GM19025 (cell line): ENCODE data around the gene NOC4L.

Source experiments
- ATAC-seq: cut with Tn5 transposase; IDR thresholded peaks from one replicate; pipeline ENCODE4 v1.9.1; 2021; ENCODE audit warnings: mild to moderate bottlenecking, low read depth, moderate library complexity; ENCODE audit not compliant: unreplicated experiment

NOC4L gene

GRCh38 chr12:132166801-132167591, 22.7 kb downstream of the NOC4L start:
- ATAC-seq, result no peak

DNA sequence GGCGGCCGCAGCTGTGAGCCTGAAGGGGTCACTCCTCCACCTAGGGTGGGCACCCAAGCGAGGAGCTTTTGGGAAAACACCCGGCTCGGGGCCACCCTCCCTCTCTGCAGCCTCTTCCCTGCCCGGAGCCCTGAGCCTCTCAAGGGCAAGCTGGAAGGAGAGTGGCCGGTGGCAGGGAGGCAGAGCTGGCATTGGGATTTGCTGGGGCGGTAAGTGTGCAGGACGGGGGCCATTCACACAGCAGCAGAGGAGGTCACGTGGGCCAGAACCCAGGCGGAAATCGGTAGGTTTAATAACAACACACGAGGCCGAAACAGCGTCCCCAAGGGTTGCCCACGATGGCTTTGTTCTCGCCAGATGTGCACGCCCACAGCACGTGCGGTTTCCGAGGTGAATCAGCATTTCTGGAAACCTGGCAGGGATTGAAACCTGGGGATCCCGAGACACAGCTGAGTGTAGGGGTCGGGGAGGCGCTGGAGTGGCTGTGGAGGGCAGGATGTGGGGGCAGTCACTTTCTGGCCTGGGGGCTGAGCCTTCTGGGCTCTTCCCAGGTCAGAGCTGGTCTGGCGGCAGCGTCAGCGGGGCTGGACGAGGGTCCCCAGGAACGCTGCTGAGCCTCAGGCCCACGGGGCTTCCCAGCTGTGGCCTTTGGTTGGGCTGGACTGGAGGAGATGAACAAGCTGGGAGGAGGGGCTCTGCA, 23.5 kb downstream of the NOC4L start:
- ATAC-seq, result no peak

GRCh38 chr12:132168311-132169031, 24.2 kb downstream of the NOC4L start:
- no peak for ATAC-seq

GRCh38 chr12:132169376-132169775, 25.1 kb downstream of the NOC4L start:
- no peak for ATAC-seq

DNA sequence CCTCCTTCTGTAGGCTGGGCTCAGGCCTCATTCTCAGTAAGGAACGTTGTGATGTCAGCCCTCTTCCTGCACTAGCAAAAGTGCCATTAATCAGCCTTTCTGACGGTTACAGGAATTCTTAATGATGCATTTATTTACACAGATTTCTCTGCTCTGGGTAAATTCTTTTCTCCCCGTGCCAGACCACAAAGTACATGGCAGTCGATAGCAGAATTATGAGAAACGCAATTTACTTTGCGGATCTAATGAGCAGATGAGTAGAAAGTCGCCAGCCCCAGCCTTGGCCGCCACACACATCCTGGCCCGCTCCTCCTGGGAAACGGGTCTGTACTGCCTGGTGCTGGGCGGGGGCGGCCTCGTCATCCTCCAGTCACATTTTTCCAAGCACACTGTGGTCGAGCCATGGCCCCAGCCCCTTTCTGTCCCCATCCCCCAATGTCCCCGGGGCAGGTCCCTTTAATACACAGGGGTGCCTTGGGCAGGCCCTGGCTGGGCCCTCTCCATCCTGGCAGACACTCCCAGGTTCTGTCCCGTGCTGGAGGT, 25.9 kb downstream of the NOC4L start:
- no peak for ATAC-seq

- no peak for ATAC-seq
Observed at GRCh38 chr12:132170637-132171292, 26.5 kb downstream of the NOC4L start.

GRCh38 chr12:132171293-132171967, 27.2 kb downstream of the NOC4L start:
- no peak for ATAC-seq

DNA sequence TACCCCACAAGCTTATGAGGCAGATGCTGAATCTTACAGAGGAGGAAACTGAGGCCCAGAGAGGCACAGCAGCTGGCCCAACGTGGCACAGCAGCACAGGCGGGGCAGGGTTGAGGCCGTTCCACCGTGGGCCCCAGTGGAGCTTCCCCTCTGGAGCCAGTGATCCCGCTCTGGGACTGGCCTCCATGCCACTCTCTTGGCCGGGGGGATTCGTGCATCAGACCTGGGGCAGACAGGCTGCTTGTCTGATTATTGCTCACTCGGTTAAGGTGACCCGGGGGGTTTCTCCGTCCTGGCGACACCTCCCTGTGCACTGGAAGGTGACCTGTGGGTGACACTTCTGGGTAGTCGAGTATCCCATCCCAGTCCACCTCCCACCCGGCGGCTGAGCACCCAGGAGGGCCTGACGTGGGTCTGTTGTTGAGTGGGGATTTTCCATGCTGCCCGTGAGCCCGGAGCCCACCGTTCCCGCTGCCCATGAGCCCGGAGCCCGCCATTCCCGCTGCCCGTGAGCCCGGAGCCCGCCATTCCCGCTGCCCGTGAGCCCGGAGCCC, 27.8 kb downstream of the NOC4L start:
- ATAC-seq, result no peak

GRCh38 chr12:132172619-132173018, 28.4 kb downstream of the NOC4L start:
- no peak for ATAC-seq

- ATAC-seq, result no peak
Observed at GRCh38 chr12:132173135-132174014, 29.1 kb downstream of the NOC4L start.

DNA sequence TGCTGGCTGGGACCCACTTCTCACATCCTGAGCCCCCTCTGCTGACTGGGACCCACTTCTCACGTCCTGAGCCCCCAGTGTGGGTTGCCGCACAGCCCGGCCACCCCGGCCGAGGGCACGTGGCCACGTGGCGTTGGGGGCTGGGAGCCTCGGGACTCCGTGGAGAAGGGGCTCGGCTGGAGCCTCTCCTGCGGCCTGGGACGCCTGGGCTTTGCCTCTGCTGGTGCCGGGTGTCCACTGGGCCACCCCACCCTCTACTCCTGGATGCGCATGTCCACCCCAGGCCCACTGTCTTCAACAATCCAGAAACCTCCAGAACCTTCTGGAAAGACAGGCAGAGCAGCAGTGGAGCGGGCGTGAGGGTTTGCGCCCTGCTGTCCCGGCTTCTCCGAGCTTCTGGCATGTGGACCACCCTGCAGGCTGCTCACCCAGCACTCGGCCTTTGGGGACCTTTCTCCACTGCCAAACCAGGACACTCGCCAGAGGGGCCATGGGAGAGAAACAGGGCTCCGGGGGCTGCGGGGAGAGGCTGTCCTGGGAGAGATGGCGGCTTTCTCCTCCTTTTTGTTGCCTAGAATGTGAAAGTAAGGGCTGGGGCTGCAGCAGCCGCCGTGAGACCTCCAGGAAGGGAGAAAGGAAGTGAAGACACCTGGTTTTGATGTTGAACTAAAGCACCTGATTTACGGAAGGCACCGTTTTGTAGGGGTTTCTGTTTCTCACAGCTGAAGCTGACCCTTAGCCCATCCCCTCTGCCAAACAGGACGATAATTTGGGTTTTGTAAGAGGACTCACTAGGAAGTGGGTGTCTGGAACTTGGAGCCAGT, 30.0 kb downstream of the NOC4L start:
- no peak for ATAC-seq

- no peak for ATAC-seq
Observed at GRCh38 chr12:132174839-132175490, 30.7 kb downstream of the NOC4L start.

DNA sequence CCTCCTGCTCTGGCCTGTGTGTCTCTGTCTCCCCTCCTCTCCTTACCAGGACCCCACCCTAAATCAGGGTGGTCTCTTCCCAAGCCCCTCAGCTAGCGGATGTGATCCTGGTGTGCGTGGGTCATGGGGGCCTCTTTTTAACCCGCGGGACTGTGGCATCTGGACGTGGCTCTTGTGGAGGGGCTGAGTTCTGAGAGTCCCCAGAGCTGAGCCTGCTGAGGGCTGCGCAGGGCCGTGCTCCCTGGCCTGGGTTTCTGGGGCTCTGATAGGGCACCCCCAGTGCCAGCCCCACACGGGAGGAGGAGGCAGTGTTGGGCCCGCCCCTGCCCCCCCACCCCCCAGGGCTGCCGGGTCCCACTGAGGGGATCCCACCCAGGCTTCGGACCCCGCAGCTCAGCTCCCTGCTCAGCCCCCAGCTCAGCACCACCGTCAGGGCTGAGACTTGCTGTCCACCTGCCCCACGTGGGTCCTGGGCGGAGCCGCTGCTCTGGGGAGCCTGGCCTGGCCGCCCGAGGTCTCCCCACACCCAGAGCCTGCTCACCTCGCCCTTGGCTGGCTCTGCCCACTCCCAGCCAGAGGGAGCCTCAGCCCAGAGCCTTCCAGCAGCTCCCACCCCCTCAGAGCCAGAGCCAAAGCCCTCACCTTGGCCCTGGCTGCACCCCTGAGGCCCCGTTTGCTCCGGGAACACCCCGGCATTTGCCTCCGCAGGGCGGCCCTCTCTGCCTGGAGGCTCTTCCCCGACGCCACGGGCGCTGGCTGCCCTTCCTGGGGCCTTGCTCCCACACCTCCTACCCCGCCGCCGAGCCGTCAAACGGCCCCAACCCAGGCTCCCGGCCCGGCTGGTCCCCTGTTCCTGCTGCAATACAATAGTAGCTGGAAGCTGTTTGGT, 31.5 kb downstream of the NOC4L start:
- ATAC-seq, result no peak

DNA sequence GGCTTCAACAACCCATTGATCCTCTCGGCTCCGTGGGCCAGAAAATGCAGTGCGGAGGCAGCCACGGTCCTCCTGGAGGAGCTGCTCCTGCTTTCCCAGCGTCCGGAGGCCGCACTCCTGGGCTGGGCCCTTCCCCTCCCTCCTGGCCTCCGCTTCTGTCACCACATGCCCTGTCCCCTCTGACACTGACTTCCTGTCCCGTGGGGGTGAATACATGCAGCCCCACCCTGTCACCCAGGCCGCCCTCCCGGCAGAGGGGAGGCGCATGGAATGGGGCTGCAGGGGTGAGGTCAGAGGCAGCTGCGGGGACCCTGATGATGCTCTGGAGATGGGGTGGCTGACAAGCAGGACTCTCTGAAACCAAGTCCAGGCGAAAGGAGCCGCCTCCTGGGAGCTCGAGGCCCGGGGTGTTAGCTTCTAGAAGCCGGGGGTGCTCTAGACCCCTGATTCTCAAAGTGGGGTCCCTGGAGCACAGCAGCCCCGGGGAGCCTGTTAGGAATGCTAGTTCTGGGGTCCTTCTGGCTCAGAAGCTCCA, 32.2 kb downstream of the NOC4L start:
- no peak for ATAC-seq

DNA sequence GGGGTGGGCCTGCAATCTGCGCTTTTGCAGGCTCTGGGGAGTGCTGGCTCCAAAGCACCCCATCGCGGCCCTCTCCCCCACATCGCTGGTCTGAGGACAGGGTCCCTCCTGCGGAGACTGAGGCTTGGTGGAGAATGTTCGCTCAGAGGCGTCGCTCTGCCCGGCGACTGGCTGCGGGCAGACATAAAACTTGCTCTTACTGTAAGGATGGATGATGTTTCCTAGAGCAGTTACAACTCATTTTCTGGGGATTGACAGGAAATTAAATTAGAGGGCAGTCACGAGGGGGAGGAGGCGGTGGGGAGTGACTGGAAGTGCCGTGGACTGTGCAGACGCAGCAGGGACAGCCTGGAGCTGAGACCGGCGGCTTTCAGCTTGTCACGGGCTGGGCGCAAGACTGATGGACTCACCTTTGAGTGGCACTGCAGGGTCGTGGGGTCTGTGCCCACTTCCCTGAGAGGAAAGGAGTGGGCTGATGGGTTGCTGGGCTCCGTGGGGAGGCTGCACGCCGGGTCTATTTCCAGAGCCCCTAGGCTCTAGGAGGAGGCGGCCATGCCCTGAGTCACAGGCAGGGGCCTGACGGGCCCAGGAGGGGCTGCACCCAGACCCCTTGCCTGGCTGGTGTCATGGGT, 32.8 kb downstream of the NOC4L start:
- no peak for ATAC-seq

DNA sequence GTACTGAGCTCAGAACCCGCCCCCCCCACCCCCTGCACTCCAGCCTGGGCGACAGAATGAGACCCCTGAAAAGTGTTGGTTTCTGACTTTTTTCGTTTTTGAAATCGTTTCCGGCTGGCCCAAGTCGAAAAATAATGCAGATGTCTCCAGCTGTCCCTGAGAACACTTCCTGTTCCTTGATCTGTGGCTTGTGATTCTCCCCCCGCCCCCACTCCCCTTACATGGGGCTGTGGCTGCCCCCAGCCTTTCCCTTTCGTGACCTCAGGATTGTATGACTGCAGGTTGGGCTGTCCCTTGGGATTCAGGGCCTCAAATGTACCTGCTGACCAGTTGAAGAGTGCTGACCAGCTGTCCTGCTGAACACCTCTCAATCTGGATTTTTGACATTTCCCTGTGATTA, 34.1 kb downstream of the NOC4L start:
- ATAC-seq, result no peak
